Measurements from ENCODE around the gene CTR9.

- no peak for TF ChIP-seq CTCF (IDR thresholded peaks at IDR 0.05)
- TF ChIP-seq GABPA (IDR thresholded peaks at IDR 0.05; ENCODE audit: low read depth): no peak
- no peak for TF ChIP-seq YY1 (IDR thresholded peaks at IDR 0.05; ENCODE audit: low read depth)
- no peak for TF ChIP-seq POLR2AphosphoS5 (IDR thresholded peaks at IDR 0.05; ENCODE audit: low read depth, low read length)
- TF ChIP-seq SMC3 (IDR thresholded peaks at IDR 0.05; ENCODE audit: low read depth, low read length): no peak
- no peak for TF ChIP-seq RAD21 (IDR thresholded peaks at IDR 0.05; ENCODE audit: low read length)
- TF ChIP-seq CHD2 (IDR thresholded peaks at IDR 0.05; ENCODE audit: low read length, partially characterized antibody): no peak
- no peak for TF ChIP-seq TEAD4 (IDR thresholded peaks at IDR 0.05; ENCODE audit: borderline replicate concordance, insufficient read depth)
- TF ChIP-seq MXI1 (IDR thresholded peaks at IDR 0.05; ENCODE audit: low read depth, low read length): no peak
Measured at GRCh38 chr11:10728154-10728553, 22.9 kb upstream of the CTR9 start.

Data from SK-N-SH (cell line).